ENCODE data around the gene PLCB1.
A peak's percentile ranks its signal among the peaks of the same experiment; 100 is the strongest.
"Not testable (repeated sequence)": the region's sequence is repeated elsewhere in the genome, so short reads cannot be mapped to it uniquely, and the experiment has no call there.

Gene PLCB1

DNA sequence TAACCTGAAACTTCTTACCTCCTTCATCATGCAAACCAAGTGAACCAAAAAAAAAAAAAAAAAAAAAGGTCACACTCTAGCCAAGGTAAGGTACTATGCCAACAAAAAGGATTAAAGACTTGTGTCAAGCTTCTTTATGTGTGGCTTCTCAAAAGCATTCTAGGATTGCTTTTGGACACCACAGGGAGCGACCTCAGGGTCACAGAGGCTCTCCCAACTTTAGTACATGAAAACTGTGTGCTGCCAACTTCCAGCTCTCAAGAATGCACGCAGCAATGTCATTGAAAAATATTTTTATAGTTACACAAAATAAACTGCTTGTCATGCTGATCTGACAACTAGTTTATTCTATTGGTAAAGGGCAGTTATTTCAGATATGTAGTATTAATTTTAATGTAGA is 243.8 kb downstream of the PLCB1 start:
- H3K27me3 ChIP-seq (ENCODE audit: low read depth, low read length) = no peaks in the 10 kb centered on the region
- H3K9me3 ChIP-seq (ENCODE audit: control insufficient read depth in 1 of 2, low read length in 2 of 2) = no peaks in the 10 kb centered on the region
- no peak overlapping the region for H3K27ac ChIP-seq (ENCODE audit: low read length)
- no peaks in the 10 kb centered on the region for H3K36me3 ChIP-seq (ENCODE audit: control insufficient read depth in 1 of 2, insufficient read depth in 2 of 2, low read length in 2 of 2)
- peaks cover 0 to 11% of the 10 kb centered on the region in 2 donors for H3K4me1 ChIP-seq (ENCODE audit: control insufficient read depth in 1 of 2, insufficient read depth in 2 of 2, low read length in 2 of 2)
- no peak overlapping the region for H3K4me3 ChIP-seq (ENCODE audit: low read depth in 1 of 2, low read length in 2 of 2)

GRCh38 chr20:8376940-8377339 is 244.9 kb downstream of the PLCB1 start:
- no peak overlapping the region for H3K27ac ChIP-seq (ENCODE audit: low read length)
- no peaks in the 10 kb centered on the region for H3K27me3 ChIP-seq (ENCODE audit: low read depth, low read length)
- peaks cover 0 to 7% of the 10 kb centered on the region in 2 donors for H3K4me1 ChIP-seq (ENCODE audit: control insufficient read depth in 1 of 2, insufficient read depth in 2 of 2, low read length in 2 of 2)
- H3K4me3 ChIP-seq (ENCODE audit: low read depth in 1 of 2, low read length in 2 of 2) = no peak overlapping the region
- H3K9me3 ChIP-seq (ENCODE audit: control insufficient read depth in 1 of 2, low read length in 2 of 2) = no peaks in the 10 kb centered on the region
- H3K36me3 ChIP-seq (ENCODE audit: control insufficient read depth in 1 of 2, insufficient read depth in 2 of 2, low read length in 2 of 2) = no peaks in the 10 kb centered on the region

DNA sequence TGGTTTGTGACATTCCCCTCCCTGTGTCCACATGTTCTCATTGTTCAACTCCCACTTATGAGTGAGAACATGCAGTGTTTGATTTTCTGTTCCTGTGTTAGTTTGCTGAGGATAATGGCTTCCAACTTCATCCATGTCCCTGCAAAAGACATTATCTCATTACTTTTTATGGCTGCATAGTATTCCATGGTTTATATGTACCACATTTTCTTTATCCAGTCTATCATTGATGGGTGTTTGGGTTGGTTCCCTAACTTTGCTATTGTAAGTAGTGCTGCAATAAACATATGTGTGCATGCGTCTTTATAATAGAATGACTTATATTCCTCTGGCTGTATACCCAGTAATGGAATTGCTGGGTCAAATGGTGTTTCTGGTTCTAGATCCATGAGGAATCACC is 247.1 kb downstream of the PLCB1 start:
- H3K4me1 ChIP-seq (ENCODE audit: control insufficient read depth in 1 of 2, insufficient read depth in 2 of 2, low read length in 2 of 2); H3K36me3 ChIP-seq (ENCODE audit: control insufficient read depth in 1 of 2, insufficient read depth in 2 of 2, low read length in 2 of 2); H3K27me3 ChIP-seq (ENCODE audit: low read depth, low read length); H3K27ac ChIP-seq (ENCODE audit: low read length); H3K9me3 ChIP-seq (ENCODE audit: control insufficient read depth in 1 of 2, low read length in 2 of 2); H3K4me3 ChIP-seq (ENCODE audit: low read depth in 1 of 2, low read length in 2 of 2): not testable (repeated sequence)

GRCh38 chr20:8385247-8385646 is 253.2 kb downstream of the PLCB1 start:
- no peak overlapping the region for H3K27ac ChIP-seq (ENCODE audit: low read length)

DNA sequence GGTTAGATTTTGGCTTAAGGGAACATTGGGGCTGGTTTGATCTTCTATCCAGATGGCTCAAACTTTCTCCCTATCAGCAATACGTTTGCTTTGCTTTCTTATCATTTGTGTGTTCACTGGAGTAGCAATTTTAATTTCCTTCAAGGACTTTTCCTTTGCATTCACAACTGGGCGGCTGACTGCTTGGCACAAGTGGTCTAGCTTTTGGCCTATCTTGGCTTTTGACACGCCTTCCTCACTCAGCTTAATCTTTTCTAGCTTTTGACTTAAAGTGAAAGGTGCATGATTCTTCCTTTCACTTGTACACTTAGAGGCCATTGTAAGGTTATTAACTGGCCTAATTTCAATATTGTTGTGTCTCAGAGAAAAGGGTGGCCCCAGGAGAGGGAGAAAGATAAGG is 254.9 kb downstream of the PLCB1 start:
- Histone ChIP-seq H3K9me3 (ENCODE audit: control insufficient read depth in 1 of 2, low read length in 2 of 2) (no peaks in the 10 kb centered on the region), H3K36me3 (ENCODE audit: control insufficient read depth in 1 of 2, insufficient read depth in 2 of 2, low read length in 2 of 2) (peaks cover 0 to 4% of the 10 kb centered on the region in 2 donors), H3K27me3 (ENCODE audit: low read depth, low read length) (no peaks in the 10 kb centered on the region), H3K4me3 (ENCODE audit: low read depth in 1 of 2, low read length in 2 of 2) (no peak overlapping the region), H3K4me1 (ENCODE audit: control insufficient read depth in 1 of 2, insufficient read depth in 2 of 2, low read length in 2 of 2) (peaks cover 11 to 19% of the 10 kb centered on the region in 2 donors), H3K27ac (ENCODE audit: low read length) (no peak overlapping the region)

More at GRCh38 chr20:8385247-8385646, 253.2 kb downstream of the PLCB1 start:
- no peaks in the 10 kb centered on the region for H3K9me3 ChIP-seq (ENCODE audit: control insufficient read depth in 1 of 2, low read length in 2 of 2)
- peaks cover 11 to 19% of the 10 kb centered on the region in 2 donors for H3K4me1 ChIP-seq (ENCODE audit: control insufficient read depth in 1 of 2, insufficient read depth in 2 of 2, low read length in 2 of 2)
- no peak overlapping the region for H3K4me3 ChIP-seq (ENCODE audit: low read depth in 1 of 2, low read length in 2 of 2)
- no peaks in the 10 kb centered on the region for H3K27me3 ChIP-seq (ENCODE audit: low read depth, low read length)
- H3K36me3 ChIP-seq (ENCODE audit: control insufficient read depth in 1 of 2, insufficient read depth in 2 of 2, low read length in 2 of 2) = peaks cover 0 to 4% of the 10 kb centered on the region in 2 donors

DNA sequence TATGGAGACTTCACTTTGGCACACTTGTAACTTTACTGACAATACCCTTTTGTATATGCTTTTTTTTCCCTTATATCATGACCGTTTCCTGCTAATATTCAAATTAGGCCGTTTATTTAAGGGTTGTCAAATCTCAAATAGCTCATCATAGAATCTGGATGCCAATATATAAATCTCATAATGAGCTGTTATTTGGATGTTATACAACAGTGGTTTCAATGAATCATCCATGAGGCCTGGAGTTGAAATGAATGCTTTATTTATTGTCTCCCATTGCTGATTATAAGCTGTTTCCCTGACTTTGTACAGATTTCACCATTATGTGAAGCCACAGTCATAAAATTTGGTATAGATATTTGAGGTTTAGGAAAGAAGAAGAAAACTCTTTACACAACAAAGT is 256.1 kb downstream of the PLCB1 start:
- Histone ChIP-seq H3K9me3 (ENCODE audit: control insufficient read depth in 1 of 2, low read length in 2 of 2) (no peaks in the 10 kb centered on the region), H3K4me3 (ENCODE audit: low read depth in 1 of 2, low read length in 2 of 2) (no peak overlapping the region), H3K36me3 (ENCODE audit: control insufficient read depth in 1 of 2, insufficient read depth in 2 of 2, low read length in 2 of 2) (peaks cover 0 to 4% of the 10 kb centered on the region in 2 donors), H3K27ac (ENCODE audit: low read length) (no peak overlapping the region), H3K4me1 (ENCODE audit: control insufficient read depth in 1 of 2, insufficient read depth in 2 of 2, low read length in 2 of 2) (peaks cover 11 to 19% of the 10 kb centered on the region in 2 donors), H3K27me3 (ENCODE audit: low read depth, low read length) (no peaks in the 10 kb centered on the region)

DNA sequence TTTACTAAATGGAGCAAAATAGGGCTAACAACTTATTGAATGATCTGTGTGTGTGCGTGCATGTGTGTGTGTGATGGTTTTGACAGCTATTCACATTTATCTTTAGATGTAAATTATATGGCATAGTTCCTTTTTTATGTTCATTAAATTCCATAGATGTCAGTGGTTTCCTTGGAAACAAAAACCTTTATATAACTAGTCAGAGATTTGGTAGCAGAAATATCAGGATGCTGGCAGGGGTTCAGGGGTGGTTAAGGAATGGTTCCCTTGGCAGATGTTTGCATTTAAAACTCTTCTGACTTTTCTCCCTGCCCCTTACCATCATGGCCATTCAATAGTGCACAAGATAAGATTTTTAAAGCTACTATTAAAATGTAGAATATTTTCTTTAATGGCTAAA is 256.6 kb downstream of the PLCB1 start:
- Histone ChIP-seq H3K27ac (ENCODE audit: low read length) (no peak overlapping the region), H3K4me3 (ENCODE audit: low read depth in 1 of 2, low read length in 2 of 2) (no peak overlapping the region), H3K36me3 (ENCODE audit: control insufficient read depth in 1 of 2, insufficient read depth in 2 of 2, low read length in 2 of 2) (peaks cover 0 to 4% of the 10 kb centered on the region in 2 donors)

DNA sequence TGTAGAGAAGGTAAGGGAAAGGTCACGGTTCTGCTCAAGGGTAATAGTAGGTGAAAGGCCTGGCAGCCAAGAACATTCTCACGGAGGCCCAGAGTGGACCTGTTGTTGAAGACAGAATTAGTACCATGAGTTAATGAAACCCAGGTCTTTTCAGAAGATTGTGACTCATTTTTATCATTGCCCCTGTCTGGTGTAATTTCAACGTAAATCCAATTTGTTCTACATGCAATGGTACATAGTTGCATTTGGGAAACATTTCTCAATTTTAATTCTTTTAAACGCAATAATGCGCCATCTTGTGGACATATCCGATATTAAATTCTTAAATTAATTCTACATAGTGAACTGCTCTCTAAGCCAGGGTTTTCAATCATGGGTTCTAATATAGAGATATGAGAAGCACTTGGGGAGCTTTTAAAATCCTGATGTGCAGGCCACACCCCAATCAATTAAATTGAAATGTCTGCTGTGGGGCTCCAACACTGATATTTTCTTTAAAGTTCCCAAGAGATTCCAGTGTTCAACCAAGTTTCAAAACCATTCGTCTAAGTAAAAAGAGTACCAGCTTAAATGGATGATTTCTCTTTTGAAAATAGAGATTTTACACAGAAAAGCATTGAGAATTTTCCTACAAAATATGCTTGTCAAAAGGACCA is 257.4 kb downstream of the PLCB1 start:
- Histone ChIP-seq H3K4me1 (ENCODE audit: control insufficient read depth in 1 of 2, insufficient read depth in 2 of 2, low read length in 2 of 2) (peaks cover 11 to 19% of the 10 kb centered on the region in 2 donors), H3K9me3 (ENCODE audit: control insufficient read depth in 1 of 2, low read length in 2 of 2) (no peaks in the 10 kb centered on the region), H3K27me3 (ENCODE audit: low read depth, low read length) (no peaks in the 10 kb centered on the region), H3K4me3 (ENCODE audit: low read depth in 1 of 2, low read length in 2 of 2) (peak overlapping the region in 1 of 2 donors; percentile 32), H3K36me3 (ENCODE audit: control insufficient read depth in 1 of 2, insufficient read depth in 2 of 2, low read length in 2 of 2) (peaks cover 0 to 4% of the 10 kb centered on the region in 2 donors), H3K27ac (ENCODE audit: low read length) (no peak overlapping the region)

More for the DNA sequence above, 256.6 kb downstream of the PLCB1 start:
- no peaks in the 10 kb centered on the region for H3K27me3 ChIP-seq (ENCODE audit: low read depth, low read length)
- no peaks in the 10 kb centered on the region for H3K9me3 ChIP-seq (ENCODE audit: control insufficient read depth in 1 of 2, low read length in 2 of 2)
- H3K4me1 ChIP-seq (ENCODE audit: control insufficient read depth in 1 of 2, insufficient read depth in 2 of 2, low read length in 2 of 2) = peaks cover 11 to 19% of the 10 kb centered on the region in 2 donors

DNA sequence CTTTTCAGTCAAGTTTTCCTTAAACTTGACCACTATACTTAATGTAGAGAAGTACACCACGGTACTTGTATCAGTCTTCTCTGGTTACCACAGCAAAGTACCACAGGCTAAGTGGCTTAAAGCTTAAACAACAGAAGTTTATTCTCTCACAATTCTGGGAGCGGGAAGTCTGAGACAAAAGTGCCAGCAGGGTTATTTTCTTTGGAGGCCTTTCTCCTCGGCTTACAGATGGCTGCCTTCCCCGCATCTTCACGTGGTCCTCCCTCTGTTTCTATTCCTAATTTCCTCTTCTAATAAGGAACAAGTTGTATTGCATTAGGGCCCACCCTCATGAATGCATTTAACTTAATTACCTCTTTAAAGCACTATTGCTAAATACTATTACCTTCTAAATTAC is 258.0 kb downstream of the PLCB1 start:
- no peaks in the 10 kb centered on the region for H3K27me3 ChIP-seq (ENCODE audit: low read depth, low read length)
- H3K27ac ChIP-seq (ENCODE audit: low read length) = no peak overlapping the region
- no peaks in the 10 kb centered on the region for H3K9me3 ChIP-seq (ENCODE audit: control insufficient read depth in 1 of 2, low read length in 2 of 2)
- peaks cover 11 to 19% of the 10 kb centered on the region in 2 donors for H3K4me1 ChIP-seq (ENCODE audit: control insufficient read depth in 1 of 2, insufficient read depth in 2 of 2, low read length in 2 of 2)
- peak overlapping the region in 1 of 2 donors; percentile 32 for H3K4me3 ChIP-seq (ENCODE audit: low read depth in 1 of 2, low read length in 2 of 2)
- peaks cover 0 to 4% of the 10 kb centered on the region in 2 donors for H3K36me3 ChIP-seq (ENCODE audit: control insufficient read depth in 1 of 2, insufficient read depth in 2 of 2, low read length in 2 of 2)

DNA sequence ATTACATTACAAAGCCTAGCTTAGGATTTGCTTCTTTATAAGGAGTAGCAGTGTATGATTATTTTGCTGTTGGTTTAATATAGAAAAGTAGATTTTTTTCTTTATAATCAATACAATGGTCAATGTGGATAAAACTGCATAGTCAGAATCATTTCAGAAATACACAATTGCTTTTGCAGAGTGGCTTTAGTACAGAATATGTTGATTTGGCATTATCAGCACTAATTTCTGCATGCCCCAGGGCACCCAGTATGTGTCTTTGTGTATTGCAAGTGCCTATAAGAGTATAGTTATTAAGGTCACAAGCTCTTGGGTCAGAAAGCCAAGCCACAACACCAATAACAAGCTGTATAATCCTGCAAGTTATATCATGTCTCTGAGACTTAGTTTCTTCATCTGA is 258.4 kb downstream of the PLCB1 start:
- no peak overlapping the region for H3K4me3 ChIP-seq (ENCODE audit: low read depth in 1 of 2, low read length in 2 of 2)
- no peaks in the 10 kb centered on the region for H3K27me3 ChIP-seq (ENCODE audit: low read depth, low read length)
- H3K9me3 ChIP-seq (ENCODE audit: control insufficient read depth in 1 of 2, low read length in 2 of 2) = no peaks in the 10 kb centered on the region
- peaks cover 11 to 19% of the 10 kb centered on the region in 2 donors for H3K4me1 ChIP-seq (ENCODE audit: control insufficient read depth in 1 of 2, insufficient read depth in 2 of 2, low read length in 2 of 2)
- no peak overlapping the region for H3K27ac ChIP-seq (ENCODE audit: low read length)
- peaks cover 0 to 4% of the 10 kb centered on the region in 2 donors for H3K36me3 ChIP-seq (ENCODE audit: control insufficient read depth in 1 of 2, insufficient read depth in 2 of 2, low read length in 2 of 2)

GRCh38 chr20:8393381-8393780 is 261.3 kb downstream of the PLCB1 start:
- Histone ChIP-seq H3K4me1 (ENCODE audit: control insufficient read depth in 1 of 2, insufficient read depth in 2 of 2, low read length in 2 of 2) (peaks cover 8 to 16% of the 10 kb centered on the region in 2 donors), H3K27me3 (ENCODE audit: low read depth, low read length) (no peaks in the 10 kb centered on the region), H3K36me3 (ENCODE audit: control insufficient read depth in 1 of 2, insufficient read depth in 2 of 2, low read length in 2 of 2) (peaks cover 0 to 3% of the 10 kb centered on the region in 2 donors), H3K4me3 (ENCODE audit: low read depth in 1 of 2, low read length in 2 of 2) (no peak overlapping the region), H3K27ac (ENCODE audit: low read length) (no peak overlapping the region), H3K9me3 (ENCODE audit: control insufficient read depth in 1 of 2, low read length in 2 of 2) (no peaks in the 10 kb centered on the region)
